DMS 273 treated with DMSO at 0.1 percent for 48 hours (cell line): Measurements from ENCODE around the gene KIF18A.
"Not testable (repeated sequence)": the region's sequence is repeated elsewhere in the genome, so short reads cannot be mapped to it uniquely, and the experiment has no call there.

Experiments
- DNase-seq: peaks from one replicate; lab custom pipeline; 2025; lab: John Stamatoyannopoulos, UW

KIF18A gene

DNA sequence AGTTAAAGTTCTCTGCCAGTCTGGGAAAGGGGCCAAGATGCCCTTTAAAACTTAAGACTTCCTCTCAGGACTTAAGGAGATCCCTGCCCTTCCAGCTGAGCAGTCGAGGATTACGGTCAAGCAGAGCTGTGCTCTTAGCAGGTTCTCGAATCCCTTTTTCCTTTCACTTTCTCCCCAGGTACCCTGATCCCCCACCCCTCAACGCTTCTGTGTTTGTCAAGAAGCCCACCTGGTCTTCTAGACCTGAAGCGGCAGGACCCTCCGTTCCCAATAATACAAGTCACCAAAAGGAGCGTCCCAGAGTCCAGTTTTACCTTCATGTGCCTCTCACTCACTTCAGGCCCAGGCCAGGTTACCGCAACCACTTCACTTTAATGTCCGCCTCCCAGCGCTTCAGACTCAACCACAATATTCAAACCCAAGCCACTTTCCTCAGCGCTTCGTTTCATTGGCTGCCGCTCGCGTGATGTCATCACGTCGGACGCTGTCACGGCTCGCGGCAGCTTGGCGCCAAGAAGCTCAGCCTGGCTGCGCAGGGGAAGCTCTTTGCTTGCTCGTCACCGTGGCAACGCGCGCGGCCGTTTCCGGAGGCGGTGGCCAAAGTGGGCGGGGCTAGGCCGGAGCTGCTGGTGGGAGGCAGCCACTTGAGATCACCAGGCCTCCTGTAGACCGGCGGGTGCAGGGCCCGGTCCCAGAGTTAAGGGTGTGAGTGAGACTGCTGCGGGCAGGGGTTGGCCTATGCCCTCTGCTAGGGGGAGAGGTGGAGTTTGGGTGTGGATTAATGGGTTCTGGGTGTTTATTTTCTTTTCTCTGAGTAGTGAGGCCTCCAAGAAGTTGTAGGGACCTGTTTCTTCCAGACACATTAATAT is at the start of gene KIF18A, which contains the start of gene METTL15:
TSS of gene KIF18A (minus strand) at position 407 of the 869 bp plus-strand sequence. CDS start 10,209 bp downstream, outside the sequence.
TSS of gene METTL15 (plus strand) at position 639 of the 869 bp plus-strand sequence. CDS start 4,947 bp downstream, outside the sequence.
- DNase-seq: peak; percentile 92

DNA sequence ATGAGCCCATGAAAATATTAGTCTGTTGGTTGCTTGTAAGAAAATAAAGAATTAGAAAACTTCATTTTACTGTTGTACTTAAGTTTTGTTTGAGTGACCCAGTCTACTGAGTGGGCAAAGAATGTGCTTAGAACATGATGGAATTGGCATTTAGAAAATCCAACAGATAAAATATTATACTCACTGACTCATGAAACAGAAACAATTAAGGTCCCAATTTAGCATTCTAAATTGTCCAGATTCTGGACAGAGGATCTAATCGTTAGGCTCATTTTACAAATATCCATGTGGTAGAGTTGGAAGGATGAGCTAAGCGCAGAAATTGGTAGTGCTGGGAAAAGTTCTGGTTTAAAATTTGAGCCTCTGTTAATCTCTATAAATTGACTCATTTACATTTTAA is 45.6 kb upstream of the KIF18A start:
- no peak for DNase-seq

DNA sequence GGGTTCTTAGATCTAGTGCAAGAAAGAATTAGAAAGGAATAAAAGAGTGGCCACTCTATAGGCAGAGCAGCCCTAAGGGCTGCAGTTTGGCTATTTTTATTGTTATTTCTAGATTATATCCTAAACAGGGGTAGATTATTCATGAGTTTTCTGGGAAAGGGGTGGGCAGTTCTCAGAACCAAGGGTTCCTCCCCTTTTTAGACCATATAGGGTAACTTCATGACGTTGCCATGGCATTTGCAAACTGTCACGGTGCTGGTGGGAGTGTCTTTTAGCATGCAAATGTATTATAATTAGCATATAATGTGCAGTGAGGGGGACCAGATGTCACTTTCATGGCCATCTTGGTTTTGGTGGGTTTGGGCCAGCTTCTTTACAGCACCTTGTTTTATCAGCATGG is 44.8 kb upstream of the KIF18A start:
- no peak for DNase-seq

DNA sequence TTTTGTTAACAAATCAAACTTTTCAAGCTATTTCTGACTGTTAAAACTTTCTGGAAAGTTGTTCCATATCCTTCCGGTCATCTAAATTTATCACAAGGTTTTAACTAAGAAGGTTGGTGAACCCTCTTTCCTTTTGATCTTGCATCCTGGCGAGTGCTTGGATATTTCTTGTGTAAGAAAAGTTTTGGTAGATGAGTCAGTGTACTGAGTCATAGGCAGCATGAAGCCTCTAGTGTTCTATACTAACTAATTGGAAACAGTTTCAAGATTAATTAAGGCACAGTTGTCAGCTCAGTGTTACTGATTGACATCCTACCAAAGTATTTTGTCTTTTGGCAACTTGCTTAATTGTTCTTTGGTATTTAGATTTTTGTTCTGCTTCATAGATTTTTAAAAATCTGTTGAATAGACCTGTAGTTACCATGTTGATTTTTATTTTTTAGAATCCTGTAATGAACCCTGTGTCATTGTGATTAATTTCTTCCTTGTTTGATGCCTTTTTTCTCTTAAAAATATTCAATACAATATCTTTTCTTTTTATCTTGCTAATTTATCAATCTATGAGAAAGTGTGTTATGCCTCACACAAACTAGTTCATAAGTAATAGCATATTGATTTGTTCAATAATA is 38.3 kb upstream of the KIF18A start:
- no peak for DNase-seq

DNA sequence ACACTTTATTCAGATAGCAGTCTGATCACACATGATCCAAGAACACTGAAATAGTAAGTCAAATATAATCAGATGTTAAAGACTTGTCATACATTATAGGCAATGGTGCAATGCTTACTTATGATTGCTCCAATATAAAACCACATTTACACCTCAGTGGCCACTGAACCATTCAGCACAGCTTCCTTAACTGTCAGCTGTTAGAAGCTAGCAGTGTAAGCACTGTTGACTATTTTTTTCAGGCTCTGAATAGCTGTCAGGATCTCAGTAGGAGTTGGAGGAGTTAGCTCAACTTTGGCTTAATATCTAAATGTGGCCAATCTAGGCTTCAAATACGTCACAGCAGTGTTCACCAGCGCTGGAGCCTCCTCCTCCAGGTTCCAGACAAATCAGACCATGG is 36.9 kb upstream of the KIF18A start:
- DNase-seq: no peak

DNA sequence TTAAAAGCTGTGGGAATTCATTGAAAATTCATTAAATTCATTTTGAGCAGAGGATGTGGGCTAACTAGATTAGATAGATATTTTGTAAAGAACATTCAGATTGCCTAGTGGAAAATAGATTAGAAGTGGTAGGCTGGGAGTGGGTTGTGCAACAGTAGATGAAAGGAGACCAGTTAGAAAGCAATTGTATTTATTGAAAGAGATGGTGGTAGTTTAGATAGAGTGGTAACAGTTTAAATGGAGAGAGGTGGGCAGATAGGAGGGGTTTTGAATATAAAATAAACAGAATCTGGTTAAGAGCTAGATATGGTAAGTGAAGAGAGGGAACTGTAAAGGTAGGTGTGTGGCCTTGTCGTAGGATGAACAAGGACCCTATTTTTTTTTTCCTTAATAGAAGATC is 34.8 kb upstream of the KIF18A start:
- no peak for DNase-seq

DNA sequence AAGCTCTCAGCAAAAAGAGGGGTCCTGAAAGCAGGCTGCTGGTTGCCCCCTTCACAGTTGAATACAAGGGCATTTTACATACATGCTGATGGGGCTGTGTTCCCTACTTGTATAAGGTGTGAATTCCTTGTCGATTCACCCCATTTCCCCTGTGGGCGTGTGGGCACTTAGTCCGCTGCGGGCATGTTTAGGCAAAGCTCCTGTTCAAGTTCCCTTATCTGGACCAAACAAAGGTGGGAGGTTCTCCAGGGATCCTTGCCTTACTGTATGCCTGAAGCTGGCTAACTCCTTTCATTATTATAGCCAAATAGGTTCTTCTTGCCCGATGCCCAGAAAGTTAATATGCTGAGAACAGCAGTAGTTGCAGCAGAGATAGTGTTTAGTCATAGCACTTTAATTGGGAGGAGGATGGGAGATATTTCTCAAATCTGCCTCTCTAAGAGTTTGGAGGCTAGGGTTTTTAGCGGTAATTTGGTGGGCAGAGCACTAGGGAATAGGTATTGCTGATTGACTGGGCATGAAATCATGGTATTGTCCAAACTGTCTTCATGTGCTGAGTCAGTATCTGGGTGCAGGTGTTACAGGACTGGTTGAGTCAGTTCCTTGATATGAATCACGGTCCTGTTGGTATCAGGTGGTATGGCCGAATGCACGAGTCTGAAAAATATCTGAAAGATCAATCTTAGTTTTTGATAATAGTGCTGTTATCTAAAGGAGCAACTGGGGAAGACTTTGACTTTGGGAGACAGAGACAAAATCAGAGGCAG is 32.9 kb upstream of the KIF18A start:
- no peak for DNase-seq

DNA sequence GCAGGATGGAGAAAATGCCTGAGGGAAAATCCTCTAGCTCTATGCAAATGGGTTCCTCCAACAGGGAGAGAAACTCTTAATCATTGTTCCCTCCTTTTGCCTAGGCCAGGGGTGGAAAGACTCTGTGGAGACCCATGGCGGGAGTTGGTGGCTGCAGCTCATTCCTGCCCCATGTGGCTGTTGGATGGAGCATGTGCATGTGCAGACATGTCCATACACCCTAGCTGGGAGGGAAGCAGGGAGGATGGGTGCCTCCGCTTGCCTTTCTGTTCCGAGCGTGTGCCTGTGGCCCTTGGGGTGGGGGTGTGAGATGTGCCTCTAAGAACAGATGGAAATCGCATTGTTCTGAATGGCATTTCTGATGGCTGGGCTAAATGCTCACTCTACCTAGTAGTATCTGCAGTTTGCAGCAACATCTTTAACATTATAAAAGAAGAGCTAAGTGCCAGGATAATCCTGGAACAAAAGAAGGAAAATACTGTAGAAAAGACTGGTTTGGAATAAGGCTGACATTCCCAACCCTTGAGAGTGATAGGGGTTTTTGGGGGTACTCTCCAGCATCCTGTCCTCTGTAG is 32.0 kb upstream of the KIF18A start:
- DNase-seq: no peak

DNA sequence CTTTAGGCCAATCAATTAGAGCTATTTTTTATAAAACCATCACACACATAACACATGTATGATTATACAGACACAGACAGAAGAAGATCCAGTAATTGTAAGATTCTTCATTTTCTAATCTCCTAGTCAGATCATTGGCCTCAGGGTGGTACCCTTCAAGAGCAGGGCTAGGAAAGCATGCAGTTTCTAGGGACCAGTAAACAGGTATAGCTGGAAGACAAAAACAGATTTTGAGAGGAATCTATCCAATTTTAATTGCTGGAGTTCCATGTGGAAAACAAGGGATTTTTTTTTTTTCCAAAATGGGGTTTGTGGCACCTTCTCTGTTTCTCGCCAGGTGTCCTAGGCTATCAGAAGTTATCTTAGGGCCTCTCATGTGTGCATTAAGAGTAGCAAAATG is 29.9 kb upstream of the KIF18A start:
- DNase-seq: no peak

DNA sequence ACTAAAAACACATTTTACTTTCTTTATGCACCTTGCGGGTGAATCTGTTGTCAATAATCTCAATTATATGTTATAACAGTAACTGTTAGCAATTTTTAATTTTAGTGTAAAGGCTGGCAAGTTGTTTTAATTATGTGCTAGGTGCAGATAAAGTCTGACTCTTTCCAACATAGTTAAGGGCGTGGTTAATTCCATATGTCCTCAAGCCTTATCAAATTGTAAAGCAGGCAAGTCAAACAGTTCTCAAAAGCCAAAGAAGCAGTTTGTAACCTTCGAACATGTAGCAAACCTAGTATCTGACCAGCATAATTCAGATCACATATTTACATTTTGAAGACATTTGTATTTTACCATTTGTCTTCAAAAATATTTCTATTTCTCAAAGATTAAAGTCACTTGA is 29.4 kb upstream of the KIF18A start:
- no peak for DNase-seq

DNA sequence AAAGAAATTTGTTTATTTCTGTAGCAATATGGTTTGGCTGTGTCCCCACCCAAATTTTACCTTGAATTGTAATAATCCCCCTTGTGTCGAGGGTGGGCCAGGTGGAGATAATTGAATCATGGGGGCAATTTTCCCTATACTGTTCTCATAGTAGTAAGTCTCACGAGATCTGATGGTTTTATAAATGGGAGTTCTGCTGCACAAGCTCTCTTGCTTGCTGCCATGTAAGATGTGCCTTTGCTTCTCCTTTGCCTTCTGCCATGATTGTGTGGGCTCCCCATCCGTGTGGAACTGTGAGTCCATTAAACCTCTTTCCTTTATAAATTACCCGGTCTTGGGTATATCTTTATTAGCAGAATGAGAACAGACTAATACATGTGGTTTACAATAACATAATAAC is 28.2 kb upstream of the KIF18A start:
- not testable (repeated sequence) for DNase-seq

DNA sequence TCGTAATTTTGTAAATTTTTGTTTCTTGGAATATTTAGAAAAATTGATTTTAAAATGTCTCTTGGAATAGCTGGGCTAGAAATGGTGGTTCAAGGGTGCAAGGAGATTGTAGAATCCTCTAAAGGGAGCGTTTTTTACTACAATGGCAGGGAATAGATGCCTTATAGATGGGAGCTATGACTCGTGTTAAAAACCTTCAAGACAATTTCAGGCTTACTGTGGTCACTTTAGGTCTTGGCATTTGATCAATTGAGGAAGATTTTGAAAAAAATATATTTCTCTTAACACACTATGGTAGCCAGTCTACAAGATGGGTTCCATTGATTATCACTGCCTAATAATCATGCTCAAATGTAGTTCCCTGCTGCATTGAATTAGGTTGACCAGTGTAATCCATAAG is 25.2 kb upstream of the KIF18A start:
- no peak for DNase-seq

DNA sequence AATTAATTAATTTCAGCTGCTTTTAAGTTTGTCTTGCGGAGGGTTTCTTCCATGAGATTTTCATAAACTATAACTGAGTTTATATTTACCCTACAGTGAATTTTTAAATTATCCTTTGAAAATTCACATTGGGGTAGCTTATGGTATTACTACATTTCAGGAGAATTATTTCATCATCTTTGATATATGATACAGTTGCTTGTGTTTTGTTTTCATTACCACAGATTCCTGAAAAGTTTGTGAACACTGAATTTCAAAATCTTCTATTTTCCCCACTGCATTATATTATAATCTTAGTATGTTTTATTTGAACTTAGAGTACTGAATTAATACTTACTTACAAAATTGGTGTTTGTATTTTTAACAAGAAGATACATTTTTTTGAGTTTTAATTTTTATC is 24.6 kb upstream of the KIF18A start:
- DNase-seq: no peak

DNA sequence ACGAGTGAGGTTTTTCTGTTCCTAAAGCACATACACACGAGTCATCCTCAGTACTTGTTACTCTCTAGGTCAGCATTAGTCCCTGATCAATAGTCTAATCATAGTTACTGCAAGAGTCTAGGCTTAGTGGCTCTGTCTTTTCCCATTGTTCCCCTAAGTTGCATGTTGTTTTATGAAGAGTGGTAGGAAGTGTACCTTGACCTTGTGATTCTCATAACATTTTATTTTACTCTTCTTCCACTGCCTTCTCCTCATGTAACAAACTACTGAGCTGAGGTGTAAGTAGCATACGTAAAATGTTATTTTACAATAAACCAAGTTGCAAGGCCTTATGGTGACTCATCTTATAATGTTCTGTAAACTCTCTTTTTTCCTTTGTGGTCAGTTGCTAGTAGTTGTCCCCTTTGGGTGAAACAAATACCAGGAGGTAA is 15.2 kb upstream of the KIF18A start:
- no peak for DNase-seq

DNA sequence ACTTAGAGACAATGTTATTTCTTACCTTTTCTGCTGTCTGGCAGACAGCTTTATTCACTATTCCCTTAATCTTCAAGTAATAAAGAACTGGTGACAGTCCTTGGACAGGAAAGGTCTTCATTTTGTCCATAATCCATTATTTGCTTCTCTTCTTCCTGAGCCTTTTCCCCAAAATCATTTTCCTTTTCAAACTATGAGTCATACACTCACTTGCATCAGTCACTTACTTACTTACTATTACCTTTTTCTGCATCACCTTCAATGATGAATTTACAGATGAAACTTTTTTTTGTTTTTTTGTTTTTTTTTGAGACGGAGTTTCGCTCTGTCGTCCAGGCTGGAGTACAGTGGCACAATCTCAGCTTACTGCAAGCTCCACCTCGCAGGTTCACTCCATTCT is 9.8 kb upstream of the KIF18A start:
- no peak for DNase-seq

DNA sequence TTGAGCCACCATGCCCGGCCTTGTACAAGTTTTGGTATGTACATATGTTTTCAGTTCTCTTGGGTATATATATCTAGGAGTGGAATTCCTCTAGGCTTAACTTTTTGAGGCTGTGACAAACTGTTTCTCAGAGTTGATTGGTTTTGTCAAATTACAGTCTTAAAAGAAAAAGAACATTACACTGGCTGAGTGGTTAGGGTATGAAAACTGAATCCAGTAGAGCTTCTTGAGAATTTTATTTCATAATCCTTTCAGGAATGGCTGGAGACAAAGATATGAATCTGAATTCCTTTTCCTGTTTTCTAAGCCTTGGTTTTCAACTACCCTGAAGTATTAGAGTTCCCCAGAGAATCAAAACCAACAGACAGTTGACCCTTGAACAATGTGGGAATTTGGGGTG is 6.8 kb upstream of the KIF18A start:
- DNase-seq: no peak

DNA sequence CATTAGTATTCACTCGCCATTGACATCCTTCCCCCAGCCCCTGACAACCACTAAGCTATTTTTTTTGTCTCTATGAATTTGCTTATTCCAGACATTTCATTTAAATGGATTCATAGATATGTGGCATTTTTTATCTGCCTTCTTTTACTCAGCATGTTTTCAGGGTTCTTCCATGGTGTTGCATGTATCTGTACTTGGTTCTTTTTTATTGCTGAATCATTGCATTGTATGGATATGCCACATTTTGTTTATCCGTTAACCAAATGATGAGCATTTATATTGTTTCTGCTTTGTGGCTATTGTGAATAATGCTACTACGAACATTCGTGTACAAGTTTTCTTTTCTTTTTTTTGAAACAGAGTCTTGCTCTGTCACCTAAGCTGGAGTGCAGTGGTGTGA is 6.2 kb upstream of the KIF18A start:
- no peak for DNase-seq

DNA sequence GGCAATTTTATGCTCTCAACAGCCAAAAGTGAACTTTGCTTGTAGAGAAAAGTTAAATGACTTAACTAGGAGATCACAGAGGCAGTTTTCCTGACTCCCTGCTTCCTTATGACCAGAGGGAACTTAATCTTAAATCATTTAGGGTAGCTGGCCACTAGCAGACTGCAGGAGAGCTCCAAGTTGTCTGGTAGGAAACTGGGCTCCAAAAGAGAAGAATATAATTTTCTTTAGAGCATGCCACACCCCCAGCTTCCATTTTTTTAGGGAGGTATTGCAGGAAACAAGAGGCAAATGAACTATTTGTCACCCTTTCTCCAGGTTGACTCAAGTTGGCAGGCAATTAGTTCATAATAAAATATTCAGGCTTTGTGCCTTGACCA is 2.9 kb upstream of the KIF18A start:
- no peak for DNase-seq

DNA sequence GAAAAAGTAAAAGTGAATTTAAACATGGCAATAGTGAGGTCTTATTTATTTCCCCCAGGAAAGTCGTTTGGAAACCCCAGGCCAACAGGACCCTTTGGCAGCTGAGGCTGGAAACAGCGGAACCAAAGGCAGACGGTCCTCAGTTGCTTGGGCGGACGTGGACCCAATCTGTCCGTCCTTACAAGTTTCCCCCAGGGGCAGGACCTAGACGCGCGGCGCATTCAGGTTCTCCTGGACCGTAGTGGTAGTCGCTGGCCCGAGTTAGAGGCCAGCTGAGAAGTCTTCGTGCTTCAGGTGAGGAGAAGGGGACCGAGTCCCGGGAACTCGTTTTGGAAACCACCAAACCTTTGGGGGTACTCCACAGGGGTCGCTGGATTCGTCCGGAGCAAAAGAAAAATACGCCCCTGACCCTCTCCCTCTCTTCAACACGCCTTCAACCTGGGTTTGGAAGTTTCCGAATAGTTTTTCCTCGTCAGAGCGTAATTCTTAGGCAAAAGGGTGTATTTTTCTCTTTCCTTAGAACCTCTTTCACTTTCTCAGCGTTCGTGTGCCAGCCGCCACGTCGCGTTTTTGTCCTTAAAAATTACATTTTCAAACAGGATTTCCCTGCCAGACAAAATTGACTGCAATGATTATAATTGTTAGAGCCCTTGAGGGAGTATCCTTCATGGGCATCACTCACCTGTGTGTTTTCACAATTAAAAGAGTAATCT is 2.3 kb upstream of the KIF18A start:
- DNase-seq: peak; percentile 21

DNA sequence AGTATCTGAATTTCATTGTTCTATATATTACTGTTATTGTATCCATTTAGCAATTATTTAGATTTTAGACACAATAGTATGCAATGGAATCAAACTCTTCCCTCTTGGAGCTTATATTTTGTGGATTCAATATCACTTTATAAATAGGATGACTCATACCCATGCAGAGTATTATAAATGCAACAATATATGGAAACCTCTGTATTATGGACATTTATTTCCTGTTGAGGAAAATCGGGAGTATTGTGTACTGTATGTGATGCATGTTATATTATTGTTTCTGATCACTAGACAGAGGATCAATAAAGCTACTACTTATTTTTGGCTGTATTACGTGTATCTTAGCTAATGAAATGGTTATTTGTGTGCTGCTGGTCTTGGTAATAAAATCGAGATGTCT is 1.0 kb upstream of the KIF18A start:
- DNase-seq: no peak

DNA sequence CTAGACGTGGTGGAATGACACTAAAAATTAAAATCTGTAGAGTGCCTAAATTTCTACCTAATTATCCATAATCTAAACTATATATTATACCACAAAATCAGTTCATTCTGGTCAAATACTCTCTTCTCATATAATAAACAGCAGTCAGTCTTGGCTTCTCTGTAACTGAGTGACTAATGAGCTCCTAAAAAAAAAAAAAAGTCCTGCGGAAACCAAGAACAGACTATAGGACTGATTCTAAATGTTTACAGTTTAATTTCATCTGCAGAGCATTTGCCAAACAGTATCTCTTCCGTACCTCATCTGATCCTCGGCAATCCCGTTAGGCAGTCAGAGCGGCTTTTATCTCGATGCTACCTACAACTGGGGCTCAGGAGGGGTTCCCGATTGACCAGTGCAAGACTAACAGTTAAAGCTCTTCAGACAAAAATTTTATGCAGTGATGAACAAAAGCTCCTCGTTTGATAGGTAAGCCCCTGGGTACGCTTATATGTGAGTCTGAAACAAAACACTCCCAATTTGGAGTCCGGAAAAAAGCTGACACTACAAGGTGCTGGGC is 686 bp downstream of the KIF18A start:
- DNase-seq: peak; percentile 4
